ENCODE measurements around the gene POU5F1. TPM values are rescaled to one million over a fixed set of nuclear protein-coding genes. Genes with fewer than 3 reads are reported as not detected.

POU5F1 gene
- total RNA-seq, 1 donor from 2014 or later, result 0.53 TPM

- DNase-seq (ENCODE audit: low read depth) (no peak), FAIRE-seq (no peak)
- Histone ChIP-seq H3K27me3 (ENCODE audit: control insufficient read depth, insufficient read depth, low read length) (no peaks in the 10 kb centered on the region), H3K4me3 (ENCODE audit: low read depth, low read length) (no peak overlapping the region), H3K36me3 (ENCODE audit: control insufficient read depth, insufficient read depth, low read length) (peaks cover 1% of the 10 kb centered on the region)
- no peak for TF ChIP-seq CTCF (IDR thresholded peaks at IDR 0.05; ENCODE audit: insufficient read depth, low read length, severe bottlenecking)
These were observed 54.4 kb downstream of the POU5F1 start for GRCh38 chr6:31115941-31116560.

- Histone ChIP-seq H3K36me3 (ENCODE audit: control insufficient read depth, insufficient read depth, low read length) (peaks cover 1% of the 10 kb centered on the region), H3K4me3 (ENCODE audit: low read depth, low read length) (peak overlapping the region; percentile 51), H3K27me3 (ENCODE audit: control insufficient read depth, insufficient read depth, low read length) (peaks cover 2% of the 10 kb centered on the region)
- FAIRE-seq (no peak), DNase-seq (ENCODE audit: low read depth) (peak; percentile 62)
- TF ChIP-seq CTCF (IDR thresholded peaks at IDR 0.05; ENCODE audit: insufficient read depth, low read length, severe bottlenecking), result peak; percentile 49
These were observed 55.3 kb downstream of the POU5F1 start for GRCh38 chr6:31114970-31115849.

GRCh38 chr6:31114541-31114878 lies 56.0 kb downstream of the POU5F1 start, which contains the start of gene PSORS1C1:
Gene PSORS1C1, plus strand, starts transcription at chr6:31114800. Its CDS starts 14,833 bp downstream, at chr6:31129633.
- peak; percentile 98 for DNase-seq (ENCODE audit: low read depth)
- FAIRE-seq, result peak; percentile 97
- H3K4me3 ChIP-seq (ENCODE audit: low read depth, low read length), result peak within 1 kb of the TSS; percentile 51

More at GRCh38 chr6:31114541-31114878, 56.0 kb downstream of the POU5F1 start, which contains the start of gene PSORS1C1:
- Histone ChIP-seq H3K27me3 (ENCODE audit: control insufficient read depth, insufficient read depth, low read length) (peaks cover 6% of the 10 kb centered on the region), H3K36me3 (ENCODE audit: control insufficient read depth, insufficient read depth, low read length) (peaks cover 1% of the 10 kb centered on the region)
- TF ChIP-seq CTCF (IDR thresholded peaks at IDR 0.05; ENCODE audit: insufficient read depth, low read length, severe bottlenecking), result no peak

Other genes starting within 250 kb of the POU5F1 start
- gene SFTA2, start 238.5 kb downstream of the POU5F1 start, total RNA-seq, result not detected in 2 replicates
- gene MUCL3, start 229.7 kb downstream of the POU5F1 start, total RNA-seq, result under 0.01 TPM in 1 of 2 replicates, not detected in the other
- 0.53 and 2.2 TPM in 2 replicates for gene MUC21, start 187.0 kb downstream of the POU5F1 start, total RNA-seq
- under 0.01 TPM in 1 of 2 replicates, not detected in the other for gene MUC22, start 160.2 kb downstream of the POU5F1 start, total RNA-seq
- gene C6orf15, start 58.1 kb downstream of the POU5F1 start, total RNA-seq, result 0.13 TPM in 1 of 2 replicates, not detected in the other
- 5.1 and 6.3 TPM in 2 replicates for gene PSORS1C1, start 55.9 kb downstream of the POU5F1 start, total RNA-seq
- gene CDSN, start 50.2 kb downstream of the POU5F1 start, total RNA-seq, result not detected in 2 replicates
- gene PSORS1C2, start 31.6 kb downstream of the POU5F1 start, total RNA-seq, result not detected in 2 replicates
- 14.5 and 25.2 TPM in 2 replicates for gene CCHCR1, start 12.9 kb downstream of the POU5F1 start, total RNA-seq
- gene TCF19, start 12.1 kb downstream of the POU5F1 start, total RNA-seq, result 1.1 and 3.1 TPM in 2 replicates
- 203 and 285 TPM in 2 replicates for gene HLA-C, start 101.4 kb upstream of the POU5F1 start, total RNA-seq
- 46.9 and 59.5 TPM in 2 replicates for gene HLA-B, start 186.5 kb upstream of the POU5F1 start, total RNA-seq
- gene MICA, start 232.9 kb upstream of the POU5F1 start, total RNA-seq, result 47.6 and 51.6 TPM in 2 replicates